HepG2 (cell line): ENCODE data around the gene URM1. TPM values are rescaled to one million over a fixed set of nuclear protein-coding genes. Genes with fewer than 3 reads are reported as not detected.

Source experiments
- ATAC-seq: fragments of 200-7000 bp; cut with Tn5 transposase; 3 replicates; pipeline ENCODE4 v1.9.1; 2020; ENCODE audit warnings: mild to moderate bottlenecking, moderate library complexity
- BruUV-seq: library from RNA; stranded (reverse); fragments of 400-500 nt; replicated peaks from 2 replicates; lab custom pipeline; 2021; lab: Mats Ljungman, UMichigan
- CTCF ChIA-PET: fragments of 300-600 bp; formaldehyde crosslinking; extraction: SDS; loops from one replicate; lab custom pipeline; 2021; ENCODE audit warnings: low total read pairs, inconsistent platforms, low intra/inter-chr PET ratio; lab: Yijun Ruan, JAX
- POLR2A ChIA-PET: fragments of 350-600 bp; sonication (Branson Sonifier 250); formaldehyde crosslinking; loops from one replicate; lab custom pipeline; 2020; ENCODE audit warnings: antibody characterized with exemption, inconsistent platforms; lab: Yijun Ruan, JAX
- DNase-seq: peaks from one replicate; pipeline ENCODE4 v3.0.0-alpha.2; 2015; ENCODE audit warnings: low spot score
- FAIRE-seq: peaks from 3 replicates; lab custom pipeline; 2011; peaks lifted over from hg19 to GRCh38; lab: Jason Lieb, UNC
- H2AFZ ChIP-seq: one replicate; pipeline ENCODE4 v1.6.1; 2011; ENCODE audit warnings: low read length, inconsistent platforms
- H3K27ac ChIP-seq: fragments of 300-600 bp; 3 replicates; pipeline ENCODE4 v1.8.0; 2011; ENCODE audit warnings: mixed run types, mild to moderate bottlenecking, mixed read lengths, low read length, inconsistent platforms; ENCODE audit not compliant: insufficient read depth; ENCODE audit errors: extremely low read length
- H3K27me3 ChIP-seq, 2 experiments: fragments of 200-600 bp in 1 of 2; 2 replicates in 1 of 2; 3 replicates in 1 of 2; pipeline versions ENCODE4 v1.6.0 to v1.8.0; 2011; ENCODE audit warnings: low read length in 2 of 2, mild to moderate bottlenecking in 2 of 2, moderate library complexity in 2 of 2, inconsistent platforms in 1 of 2; ENCODE audit not compliant: insufficient read depth in 2 of 2, control insufficient read depth in 1 of 2
- H3K36me3 ChIP-seq, 2 experiments: fragments of 200-600 bp in 1 of 2; replicated peaks in 1 of 2; 2 replicates in 1 of 2; 3 replicates in 1 of 2; pipeline versions ENCODE4 v1.5.1 to v1.8.0; 2011; ENCODE audit warnings: low read length in 2 of 2, inconsistent platforms in 1 of 2; ENCODE audit not compliant: insufficient read depth in 2 of 2, control insufficient read depth in 1 of 2
- H3K4me1 ChIP-seq: 2 replicates; pipeline ENCODE4 v1.5.1; 2012; ENCODE audit warnings: low read length, inconsistent platforms; ENCODE audit not compliant: insufficient read depth
- H3K4me2 ChIP-seq: 2 replicates; pipeline ENCODE4 v1.6.0; 2011; ENCODE audit warnings: low read depth, low read length, inconsistent platforms
- H3K4me3 ChIP-seq, 3 experiments: fragments of 200-600 bp in 1 of 3; sonication (generic), shearing (Covaris generic) in 1 of 3; replicated peaks in 1 of 3; 2 replicates each; pipeline ENCODE4 v1.5.1; 2011 to 2016; ENCODE audit warnings: low read length in 3 of 3, inconsistent platforms in 2 of 3, low read depth in 2 of 3, mild to moderate bottlenecking in 2 of 3, control low read depth in 1 of 3, mixed read lengths in 1 of 3; ENCODE audit not compliant: insufficient read depth in 1 of 3
- H3K79me2 ChIP-seq: one replicate; pipeline ENCODE4 v1.6.1; 2011; ENCODE audit warnings: low read length, inconsistent platforms; ENCODE audit not compliant: insufficient read depth
- H3K9ac ChIP-seq: 2 replicates; pipeline ENCODE4 v1.6.0; 2011; ENCODE audit warnings: mild to moderate bottlenecking, low read depth, low read length, inconsistent platforms; ENCODE audit not compliant: insufficient read depth
- H3K9me3 ChIP-seq: 2 replicates; pipeline ENCODE4 v1.5.1; 2012; ENCODE audit warnings: mild to moderate bottlenecking, low read length
- H4K20me1 ChIP-seq: 2 replicates; pipeline ENCODE4 v1.6.0; 2011; ENCODE audit warnings: inconsistent platforms, mild to moderate bottlenecking, low read length, moderate library complexity; ENCODE audit not compliant: insufficient read depth
- AGO1 ChIP-seq: fragments of 200-400 bp; formaldehyde crosslinking; IDR thresholded peaks from 2 replicates; pipeline ENCODE4 v1.6.1; 2017; ENCODE audit warnings: mild to moderate bottlenecking, low read depth, low read length, moderate library complexity; ENCODE audit not compliant: poor library complexity, severe bottlenecking
- AGO2 ChIP-seq: fragments of 200-400 bp; formaldehyde crosslinking; optimal IDR thresholded peaks from 2 replicates; pipeline ENCODE3; 2017; ENCODE audit warnings: mild to moderate bottlenecking, low read depth, low read length, moderate library complexity
- GABPB1 ChIP-seq: IDR thresholded peaks from 2 replicates; pipeline ENCODE4 v1.6.1; 2016; ENCODE audit warnings: mild to moderate bottlenecking, missing genetic modification reagents, moderate library complexity, missing compliant biosample characterization
- IRF1 ChIP-seq: sonication (generic); formaldehyde crosslinking; IDR thresholded peaks from 2 replicates; pipeline ENCODE4 v1.4.0; 2020; ENCODE audit warnings: low read depth, mild to moderate bottlenecking, missing genetic modification reagents
- KDM3A ChIP-seq: IDR thresholded peaks from 2 replicates; pipeline ENCODE4 v1.6.1; 2018; ENCODE audit warnings: low read depth, missing compliant biosample characterization
- MYC ChIP-seq: sonication (generic); formaldehyde crosslinking; IDR thresholded peaks from 2 replicates; pipeline ENCODE4 v1.9.0; 2021; ENCODE audit warnings: missing genetic modification reagents, borderline replicate concordance
- PAX8 ChIP-seq: sonication (generic); formaldehyde crosslinking; IDR thresholded peaks from 2 replicates; pipeline ENCODE4 v1.8.0; 2022; ENCODE audit warnings: mild to moderate bottlenecking, missing genetic modification reagents, borderline replicate concordance
- PCBP1 ChIP-seq: fragments of 200-400 bp; formaldehyde crosslinking; IDR thresholded peaks from 2 replicates; pipeline ENCODE4 v1.6.1; 2017; ENCODE audit warnings: mild to moderate bottlenecking, low read depth, low read length, borderline replicate concordance
- SMC3 ChIP-seq: IDR thresholded peaks from 2 replicates; pipeline ENCODE4 v1.6.1; 2011; ENCODE audit warnings: low read length, improper control_type of control experiment
- ZFP41 ChIP-seq: sonication (generic); formaldehyde crosslinking; IDR thresholded peaks from 2 replicates; pipeline ENCODE4 v1.4.0; 2020; ENCODE audit warnings: mild to moderate bottlenecking, missing genetic modification reagents, borderline replicate concordance
- ZNF253 ChIP-seq: sonication (generic); formaldehyde crosslinking; IDR thresholded peaks from 2 replicates; pipeline ENCODE4 v1.8.0; 2022; ENCODE audit warnings: mild to moderate bottlenecking, missing genetic modification reagents, borderline replicate concordance
- ZNF383 ChIP-seq: sonication (generic); formaldehyde crosslinking; IDR thresholded peaks from 2 replicates; pipeline ENCODE4 v1.4.0; 2020; ENCODE audit warnings: missing genetic modification reagents, mild to moderate bottlenecking, borderline replicate concordance
- ZNF530 ChIP-seq: sonication (generic); formaldehyde crosslinking; IDR thresholded peaks from 2 replicates; pipeline ENCODE4 v1.5.0; 2020; ENCODE audit warnings: low read depth, mild to moderate bottlenecking, missing genetic modification reagents
- ZNF691 ChIP-seq: sonication (generic); formaldehyde crosslinking; IDR thresholded peaks from 2 replicates; pipeline ENCODE4 v1.4.0; 2020; ENCODE audit warnings: missing genetic modification reagents, low read depth, mild to moderate bottlenecking, borderline replicate concordance
- WGBS: methylation state at CpG from one replicate; pipeline ENCODE4 v1.1.6; 2017; ENCODE audit warnings: low lambda C conversion rate; 5-methylcytosine and 5-hydroxymethylcytosine counted together
- in situ Hi-C: cut with HindIII; loops from 2 replicates; pipeline ENCODE4 v1.10.0; 2017; ENCODE audit warnings: low pct_unique_long_range_greater_than_20kb; ENCODE audit not compliant: extremely low pct_ligation_motif_present
- intact Hi-C: fragments of 100-400 bp; cut with micrococcal nuclease; formaldehyde crosslinking; loops from one replicate; pipeline ENCODE4 v1.10.0; 2022; ENCODE audit not compliant: unreplicated experiment
- polyA plus RNA-seq, 8 experiments: library from polyadenylated mRNA; depleted of rRNA in 3 of 8; stranded (reverse) in 7 of 8; unstranded in 1 of 8; fragments of >200 nt; fragmentation: Illumina TruSeq in 4 of 8; extraction: Trizol in 4 of 8; gene quantifications; 2 replicates each; pipeline versions ENCODE4 v1.2.1 to v1.2.3, GENCODE V29; 2011 to 2016; ENCODE audit warnings: low read depth in 4 of 8, missing spikeins in 1 of 8, mixed read lengths in 1 of 8; ENCODE audit not compliant: insufficient read depth in 1 of 8
- total RNA-seq, 5 experiments: library from RNA; depleted of rRNA; stranded (reverse); fragments of >200 nt; fragmentation: Illumina TruSeq; extraction: Trizol; gene quantifications; 2 replicates each; pipeline ENCODE4 v1.2.3, GENCODE V29; 2016; ENCODE audit warnings: low read depth in 1 of 5
- TF ChIP-seq, protein P1 (sequence below): sonication (generic); IDR thresholded peaks from 2 replicates; pipeline ENCODE4 v1.6.1; 2016; ENCODE audit warnings: low read depth, borderline replicate concordance
- TF ChIP-seq, protein P2 (sequence below): sonication (generic); formaldehyde crosslinking; IDR thresholded peaks from 2 replicates; pipeline ENCODE4 v1.4.0; 2020; ENCODE audit warnings: missing genetic modification reagents

URM1 gene
- total and polyA plus RNA-seq, 2 of the 13 experiments (the other 11 are each of a cell fraction or from before 2014, with no cell fraction given) = 37.1 to 41.3 TPM

DNA sequence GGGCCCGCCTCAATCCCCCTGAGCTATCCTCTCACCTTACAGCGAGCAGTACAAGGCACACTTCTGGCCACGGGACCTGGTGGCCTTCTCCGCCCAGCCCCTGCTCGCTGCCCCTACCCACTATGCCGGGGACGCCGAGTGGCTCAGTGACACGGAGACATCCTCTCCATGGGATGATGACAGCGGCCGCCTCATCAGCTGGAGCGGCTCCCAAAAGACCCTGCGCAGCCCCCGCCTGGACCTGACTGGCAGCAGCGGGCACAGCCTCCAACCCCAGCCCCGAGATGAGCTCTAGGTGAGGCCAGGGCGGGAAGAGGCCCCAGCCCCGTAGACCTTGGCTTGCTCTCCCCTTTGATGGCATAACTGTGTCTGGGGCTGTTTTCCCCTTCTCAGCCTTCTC, 64.4 kb downstream of the URM1 start (continued):
- TF ChIP-seq ZNF530 (no peak), ZNF383 (CRISPR knock-in tag) (no peak)

DNA sequence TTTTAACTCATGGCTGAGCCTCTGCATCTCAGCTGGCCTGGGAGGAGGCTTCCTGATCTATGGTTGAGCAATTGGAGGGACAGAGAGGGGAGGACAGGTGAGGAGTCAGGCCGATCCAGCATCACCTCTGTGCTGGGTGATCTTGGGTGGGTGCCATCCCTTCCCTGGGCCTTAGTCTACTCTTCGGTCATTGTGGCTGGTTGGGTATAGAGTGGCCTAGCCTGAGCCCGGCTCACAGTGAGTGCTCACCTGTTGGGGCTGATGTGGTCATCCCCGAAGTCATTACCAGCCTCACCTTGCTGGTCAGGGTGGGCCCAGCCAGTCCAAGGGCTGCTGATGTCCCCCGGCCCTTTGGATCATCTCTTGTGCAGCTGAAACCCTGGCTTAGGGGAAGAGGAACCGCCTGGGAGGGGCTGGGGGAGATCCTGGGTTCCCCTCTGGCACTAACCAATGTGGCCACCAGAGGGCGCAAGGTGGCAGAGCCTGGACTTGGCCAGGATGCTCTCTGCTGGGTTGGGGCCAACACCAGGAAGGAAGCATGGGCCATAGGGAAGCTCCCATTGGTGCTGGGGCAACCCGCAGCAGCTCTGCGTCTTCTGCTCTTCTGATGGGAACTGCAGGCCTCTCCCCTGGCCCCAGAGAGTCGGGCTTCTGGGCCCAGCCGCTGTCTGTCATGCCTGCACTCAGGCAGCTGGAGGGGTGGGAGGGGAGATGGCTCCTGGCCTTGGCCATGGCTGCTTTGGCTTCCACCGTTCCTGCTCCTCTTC, 67.4 kb downstream of the URM1 start:
- peaks cover 0 to 6% of the 10 kb centered on the region in 2 experiments; a peak in 2 of 5 replicates for H3K27me3 ChIP-seq
- H3K36me3 ChIP-seq = no peaks in the 10 kb centered on the region
- ATAC-seq (peak; percentile 96), DNase-seq (peak; percentile 68), FAIRE-seq (peak; percentile 64)
- ChIA-PET POLR2A (interaction anchor here (0.6 to 1.2 kb wide), 3 partner anchors 17 to 198 kb away, joined by 3 to 4 read pairs (median 3); no protein-coding TSS in a partner anchor), CTCF (interaction anchor here (1.2 kb wide), 1 partner anchor 197 kb away, joined by 3 read pairs; no protein-coding TSS in a partner anchor)
- peak overlapping the region in 1 of 3 experiments; percentile 45; a peak in 1 of 6 replicates for H3K4me3 ChIP-seq
- H3K79me2 ChIP-seq = no peaks in the 10 kb centered on the region
- no peaks in the 10 kb centered on the region for H3K9me3 ChIP-seq
- no peak overlapping the region for H3K27ac ChIP-seq
- intact Hi-C loops = loop anchor here (2.0 to 5.0 kb wide), 2 partner anchors 18 to 119 kb away; partner anchors contain the start of gene CERCAM
- BruUV-seq = no TSS peak
- no peaks in the 10 kb centered on the region for H4K20me1 ChIP-seq
- peaks cover 9% of the 10 kb centered on the region; the same call in 1 of the 2 replicates for H3K4me1 ChIP-seq
- 0% methylated on average over 1 of the region's 12 CpGs for WGBS
- peak overlapping the region; percentile 64 for H3K4me2 ChIP-seq
- no peak overlapping the region for H3K9ac ChIP-seq
- in situ Hi-C loops = no loop called here
- H2AFZ ChIP-seq = no peak overlapping the region
- peak; percentile 52 for TF ChIP-seq SMC3
- TF ChIP-seq, protein P1, sequence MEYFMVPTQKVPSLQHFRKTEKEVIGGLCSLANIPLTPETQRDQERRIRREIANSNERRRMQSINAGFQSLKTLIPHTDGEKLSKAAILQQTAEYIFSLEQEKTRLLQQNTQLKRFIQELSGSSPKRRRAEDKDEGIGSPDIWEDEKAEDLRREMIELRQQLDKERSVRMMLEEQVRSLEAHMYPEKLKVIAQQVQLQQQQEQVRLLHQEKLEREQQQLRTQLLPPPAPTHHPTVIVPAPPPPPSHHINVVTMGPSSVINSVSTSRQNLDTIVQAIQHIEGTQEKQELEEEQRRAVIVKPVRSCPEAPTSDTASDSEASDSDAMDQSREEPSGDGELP = peak; percentile 42; the same call in 1 of the 2 replicates
- no peak for TF ChIP-seq IRF1 (CRISPR knock-in tag)
- peak; percentile 59 for TF ChIP-seq MYC
- TF ChIP-seq GABPB1 (CRISPR knock-in tag) = peak; percentile 45; the same call in 1 of the 2 replicates
- TF ChIP-seq, protein P2, sequence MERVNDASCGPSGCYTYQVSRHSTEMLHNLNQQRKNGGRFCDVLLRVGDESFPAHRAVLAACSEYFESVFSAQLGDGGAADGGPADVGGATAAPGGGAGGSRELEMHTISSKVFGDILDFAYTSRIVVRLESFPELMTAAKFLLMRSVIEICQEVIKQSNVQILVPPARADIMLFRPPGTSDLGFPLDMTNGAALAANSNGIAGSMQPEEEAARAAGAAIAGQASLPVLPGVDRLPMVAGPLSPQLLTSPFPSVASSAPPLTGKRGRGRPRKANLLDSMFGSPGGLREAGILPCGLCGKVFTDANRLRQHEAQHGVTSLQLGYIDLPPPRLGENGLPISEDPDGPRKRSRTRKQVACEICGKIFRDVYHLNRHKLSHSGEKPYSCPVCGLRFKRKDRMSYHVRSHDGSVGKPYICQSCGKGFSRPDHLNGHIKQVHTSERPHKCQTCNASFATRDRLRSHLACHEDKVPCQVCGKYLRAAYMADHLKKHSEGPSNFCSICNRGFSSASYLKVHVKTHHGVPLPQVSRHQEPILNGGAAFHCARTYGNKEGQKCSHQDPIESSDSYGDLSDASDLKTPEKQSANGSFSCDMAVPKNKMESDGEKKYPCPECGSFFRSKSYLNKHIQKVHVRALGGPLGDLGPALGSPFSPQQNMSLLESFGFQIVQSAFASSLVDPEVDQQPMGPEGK = peak; percentile 86
- TF ChIP-seq PCBP1 = 0 out of 2 replicates have a peak, but pooled peaks have one; percentile 27
- peak; percentile 86; the same call in 1 of the 2 replicates for TF ChIP-seq ZNF691 (CRISPR knock-in tag)
- peak; percentile 57 for TF ChIP-seq AGO2
- 0 out of 2 replicates have a peak, but pooled peaks have one; percentile 43 for TF ChIP-seq ZNF253
- TF ChIP-seq ZFP41 (CRISPR knock-in tag) = peak; percentile 49; the same call in 1 of the 2 replicates
- TF ChIP-seq PAX8 (CRISPR knock-in tag) = 0 out of 2 replicates have a peak, but pooled peaks have one; percentile 45
- TF ChIP-seq AGO1 = peak; percentile 36
- TF ChIP-seq KDM3A (CRISPR knock-in tag) = peak; percentile 62; the same call in 1 of the 2 replicates
